Cardiac fibroblast (primary cell): ENCODE measurements around the gene ZNF841.
A peak's percentile ranks its signal among the peaks of the same experiment; 100 is the strongest.
"Not testable (repeated sequence)": the region's sequence is repeated elsewhere in the genome, so short reads cannot be mapped to it uniquely, and the experiment has no call there.

Experiments
- DNase-seq, 2 donors: peaks; one replicate each; pipeline versions ENCODE4 v3.0.0 to v3.0.0-alpha.2; 2010; ENCODE audit warnings: low read depth in 2 of 2
- H3K4me3 ChIP-seq, 2 donors: replicated peaks in 1 of 2; 1 replicate in 1 of 2; 2 replicates in 1 of 2; pipeline ENCODE4 v1.5.1; 2011; ENCODE audit warnings: low read depth in 2 of 2, low read length in 2 of 2, mild to moderate bottlenecking in 2 of 2, moderate library complexity in 1 of 2
- CTCF ChIP-seq: IDR thresholded peaks from one replicate; pipeline ENCODE4 v1.5.1; 2011; ENCODE audit warnings: low read depth, mild to moderate bottlenecking, low read length, inconsistent platforms

The ZNF841 gene

GRCh38 chr19:52069653-52070052 lies 25.9 kb downstream of the ZNF841 start:
- no peak for DNase-seq
- H3K4me3 ChIP-seq, result no peak overlapping the region
- TF ChIP-seq CTCF, result no peak

GRCh38 chr19:52066258-52066863 lies 29.2 kb downstream of the ZNF841 start:
- TF ChIP-seq CTCF, result no peak
- no peak overlapping the region for H3K4me3 ChIP-seq
- DNase-seq, result no peak

- DNase-seq, result no peak
- TF ChIP-seq CTCF, result no peak
- H3K4me3 ChIP-seq, result no peak overlapping the region
These were observed 30.2 kb downstream of the ZNF841 start for GRCh38 chr19:52065399-52065798.

- not testable (repeated sequence) for DNase-seq, H3K4me3 ChIP-seq
These were observed 39.1 kb downstream of the ZNF841 start for GRCh38 chr19:52056480-52056879.

- DNase-seq, H3K4me3 ChIP-seq: not testable (repeated sequence)
These were observed 43.8 kb downstream of the ZNF841 start for GRCh38 chr19:52051736-52052135.

- peak; percentile 96 to 98 for DNase-seq
- no peak for TF ChIP-seq CTCF
- peak within 1 kb of the TSS; percentile 63 to 71 for H3K4me3 ChIP-seq
These were observed 46.7 kb downstream of the ZNF841 start, which contains the start of gene ZNF432 for GRCh38 chr19:52048555-52049501. TSS of gene ZNF432 (minus strand) at chr19:52048838. CDS start at chr19:52046868, 1,970 bp downstream.

GRCh38 chr19:52039169-52039568 lies 56.4 kb downstream of the ZNF841 start:
- H3K4me3 ChIP-seq, result no peak overlapping the region
- no peak for TF ChIP-seq CTCF
- DNase-seq, result no peak
